WTC11 (cell line): ENCODE data around the gene ROBO2. TPM values are rescaled to one million over a fixed set of nuclear protein-coding genes. Genes with fewer than 3 reads are reported as not detected.

Source experiments
- ATAC-seq: fragments of 200-7000 bp; cut with Tn5 transposase; 2 replicates; pipeline ENCODE4 v1.10.0; 2021; ENCODE audit warnings: mild to moderate bottlenecking, moderate library complexity
- CTCF ChIA-PET: fragments of 300-600 bp; sonication (Branson Sonifier 250); formaldehyde crosslinking; loops from one replicate; lab custom pipeline; 2021; ENCODE audit warnings: antibody characterized with exemption; lab: Charles Lee
- POLR2A ChIA-PET: fragments of 350-600 bp; sonication (Branson Sonifier 250); formaldehyde crosslinking; loops from one replicate; lab custom pipeline; 2021; ENCODE audit warnings: antibody characterized with exemption; lab: Charles Lee
- DNase-seq: peaks from one replicate; pipeline ENCODE4 v3.0.0; 2021; ENCODE audit warnings: low spot score
- H3K27ac Mint-ChIP-seq: 2 replicates; pipeline ENCODE4 v1.8.0; 2021; ENCODE audit warnings: mixed read lengths
- H3K27me3 Mint-ChIP-seq: 2 replicates; pipeline ENCODE4 v1.8.0; 2021; ENCODE audit warnings: low read depth, mild to moderate bottlenecking, moderate library complexity, mixed read lengths
- H3K36me3 Mint-ChIP-seq: 2 replicates; pipeline ENCODE4 v1.8.0; 2021; ENCODE audit warnings: mixed read lengths
- H3K4me1 Mint-ChIP-seq: 2 replicates; pipeline ENCODE4 v1.8.0; 2022; ENCODE audit warnings: mixed read lengths
- H3K4me3 Mint-ChIP-seq: 2 replicates; pipeline ENCODE4 v1.8.0; 2021; ENCODE audit warnings: mild to moderate bottlenecking, moderate library complexity, mixed read lengths
- H3K9me3 Mint-ChIP-seq: 2 replicates; pipeline ENCODE4 v1.8.0; 2021; ENCODE audit warnings: mixed read lengths
- ATF1 ChIP-seq: sonication (generic); formaldehyde crosslinking; IDR thresholded peaks from 2 replicates; pipeline ENCODE4 v1.8.1; 2023; ENCODE audit warnings: mild to moderate bottlenecking, moderate library complexity, missing genetic modification reagents
- ELF4 ChIP-seq: sonication (generic); formaldehyde crosslinking; IDR thresholded peaks from 2 replicates; pipeline ENCODE4 v1.8.1; 2022; ENCODE audit warnings: low read depth, mild to moderate bottlenecking, moderate library complexity, missing genetic modification reagents
- FOXJ3 ChIP-seq: sonication (generic); formaldehyde crosslinking; IDR thresholded peaks from 2 replicates; pipeline ENCODE4 v1.9.0; 2021; ENCODE audit warnings: missing genetic modification reagents, mild to moderate bottlenecking, borderline replicate concordance
- FOXP1 ChIP-seq: sonication (generic); formaldehyde crosslinking; IDR thresholded peaks from 2 replicates; pipeline ENCODE4 v1.8.0; 2022; ENCODE audit warnings: missing genetic modification reagents, mild to moderate bottlenecking, moderate library complexity, borderline replicate concordance
- GRHL2 ChIP-seq: fragments of 250-450 bp; sonication (Bioruptor Pico); IDR thresholded peaks from 2 replicates; pipeline ENCODE4 v1.8.0; 2022; ENCODE audit warnings: mild to moderate bottlenecking, moderate library complexity; ENCODE audit not compliant: insufficient replicate concordance, severe bottlenecking
- JUN ChIP-seq: sonication (generic); formaldehyde crosslinking; IDR thresholded peaks from 2 replicates; pipeline ENCODE4 v1.8.0; 2023; ENCODE audit warnings: mild to moderate bottlenecking, missing genetic modification reagents
- NFE2L1 ChIP-seq: sonication (generic); formaldehyde crosslinking; IDR thresholded peaks from 2 replicates; pipeline ENCODE4 v1.8.1; 2023; ENCODE audit warnings: missing genetic modification reagents
- SMAD3 ChIP-seq: sonication (generic); formaldehyde crosslinking; IDR thresholded peaks from 2 replicates; pipeline ENCODE4 v1.8.0; 2022; ENCODE audit warnings: missing genetic modification reagents, mild to moderate bottlenecking, borderline replicate concordance
- SP1 ChIP-seq: sonication (generic); formaldehyde crosslinking; conservative IDR thresholded peaks from 2 replicates; pipeline ENCODE4 v1.8.1; 2022; ENCODE audit warnings: missing genetic modification reagents
- TEAD4 ChIP-seq: sonication (generic); formaldehyde crosslinking; IDR thresholded peaks from 2 replicates; pipeline ENCODE4 v1.8.0; 2022; ENCODE audit warnings: mild to moderate bottlenecking, missing genetic modification reagents
- TP53 ChIP-seq: sonication (generic); formaldehyde crosslinking; IDR thresholded peaks from 2 replicates; pipeline ENCODE4 v1.8.1; 2023; ENCODE audit warnings: mild to moderate bottlenecking, missing genetic modification reagents
- ZBTB21 ChIP-seq: sonication (generic); formaldehyde crosslinking; IDR thresholded peaks from 2 replicates; pipeline ENCODE4 v1.8.1; 2023; ENCODE audit warnings: mild to moderate bottlenecking, missing genetic modification reagents, borderline replicate concordance
- ZNF138 ChIP-seq: sonication (generic); formaldehyde crosslinking; conservative IDR thresholded peaks from 2 replicates; pipeline ENCODE4 v1.8.1; 2022; ENCODE audit warnings: mild to moderate bottlenecking, moderate library complexity, missing genetic modification reagents
- ZNF219 ChIP-seq: sonication (generic); formaldehyde crosslinking; IDR thresholded peaks from 2 replicates; pipeline ENCODE4 v1.8.0; 2023; ENCODE audit warnings: missing genetic modification reagents, mild to moderate bottlenecking, borderline replicate concordance
- ZNF317 ChIP-seq: sonication (generic); formaldehyde crosslinking; IDR thresholded peaks from 2 replicates; pipeline ENCODE4 v1.8.1; 2023; ENCODE audit warnings: low read depth, mild to moderate bottlenecking, moderate library complexity, missing genetic modification reagents, borderline replicate concordance
- ZNF396 ChIP-seq: fragments of 250-450 bp; sonication (Bioruptor Pico); IDR thresholded peaks from 2 replicates; pipeline ENCODE4 v1.8.0; 2021; ENCODE audit warnings: mild to moderate bottlenecking, moderate library complexity, borderline replicate concordance
- ZNF423 ChIP-seq: fragments of 250-450 bp; sonication (Bioruptor Pico); IDR thresholded peaks from 2 replicates; pipeline ENCODE4 v2.1.2; 2022; ENCODE audit warnings: mild to moderate bottlenecking, moderate library complexity
- total RNA-seq: library from RNA; stranded (reverse); gene quantifications from 3 replicates; pipeline ENCODE4 v1.2.3, GENCODE V29; 2021
- TF ChIP-seq, protein P1 (sequence below): sonication (generic); formaldehyde crosslinking; IDR thresholded peaks from 2 replicates; pipeline ENCODE4 v1.8.0; 2022; ENCODE audit warnings: mild to moderate bottlenecking, missing genetic modification reagents
- TF ChIP-seq, protein P2 (sequence below): sonication (generic); formaldehyde crosslinking; IDR thresholded peaks from 2 replicates; pipeline ENCODE4 v1.8.1; 2023; ENCODE audit warnings: mild to moderate bottlenecking, missing genetic modification reagents
- TF ChIP-seq, protein P3 (sequence below): fragments of 200-600 bp; IDR thresholded peaks from 2 replicates; pipeline ENCODE4 v1.8.0; 2022; ENCODE audit warnings: antibody characterized with exemption
- TF ChIP-seq, protein P4 (sequence below): sonication (generic); formaldehyde crosslinking; IDR thresholded peaks from 2 replicates; pipeline ENCODE4 v1.8.1; 2022; ENCODE audit warnings: mild to moderate bottlenecking, moderate library complexity, missing genetic modification reagents
- TF ChIP-seq, protein P5 (sequence below): sonication (generic); formaldehyde crosslinking; IDR thresholded peaks from 2 replicates; pipeline ENCODE4 v1.8.0; 2023; ENCODE audit warnings: missing genetic modification reagents, mild to moderate bottlenecking, borderline replicate concordance

ROBO2 gene
- total RNA-seq, 1 experiment from 2014 or later = 11.7 TPM

DNA sequence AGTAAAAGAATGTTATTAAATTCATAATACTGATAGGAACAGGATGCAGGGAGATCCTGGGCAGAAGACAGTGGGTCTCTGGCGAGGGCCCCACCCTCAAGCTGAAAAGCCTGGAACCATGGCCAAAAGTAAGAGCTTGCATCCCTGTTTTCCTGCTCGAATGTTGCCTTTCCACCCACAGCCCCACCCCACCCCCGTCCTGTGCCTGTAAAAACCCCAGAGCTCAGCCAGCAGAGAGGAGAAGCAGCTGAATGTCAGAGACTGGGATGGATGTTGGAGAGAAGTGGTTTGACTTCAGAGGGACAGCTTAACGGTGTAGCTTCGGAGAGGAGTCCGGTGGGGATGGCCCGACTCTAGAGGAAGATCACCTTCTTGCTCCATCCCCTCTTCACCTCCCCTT, 207.9 kb downstream of the ROBO2 start:
- ChIA-PET CTCF (interaction anchor here (1.2 to 1.6 kb wide), 2 partner anchors 15 to 209 kb away, joined by 3 to 8 read pairs; partner anchors contain the start of gene ROBO2), POLR2A (no interaction called here)
- no peak overlapping the region for H3K27ac Mint-ChIP-seq
- peaks cover 5% of the 10 kb centered on the region for H3K36me3 Mint-ChIP-seq
- H3K27me3 Mint-ChIP-seq = no peaks in the 10 kb centered on the region
- no peak for DNase-seq
- no peak for TF ChIP-seq SP1
- TF ChIP-seq ATF1 (CRISPR knock-in tag) = no peak
- no peak for TF ChIP-seq ELF4 (CRISPR knock-in tag)
- TF ChIP-seq FOXJ3 (CRISPR knock-in tag) = no peak
- TF ChIP-seq TEAD4 (CRISPR knock-in tag) = no peak
- TF ChIP-seq, protein P1, sequence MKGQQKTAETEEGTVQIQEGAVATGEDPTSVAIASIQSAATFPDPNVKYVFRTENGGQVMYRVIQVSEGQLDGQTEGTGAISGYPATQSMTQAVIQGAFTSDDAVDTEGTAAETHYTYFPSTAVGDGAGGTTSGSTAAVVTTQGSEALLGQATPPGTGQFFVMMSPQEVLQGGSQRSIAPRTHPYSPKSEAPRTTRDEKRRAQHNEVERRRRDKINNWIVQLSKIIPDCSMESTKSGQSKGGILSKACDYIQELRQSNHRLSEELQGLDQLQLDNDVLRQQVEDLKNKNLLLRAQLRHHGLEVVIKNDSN = no peak
- TF ChIP-seq, protein P2, sequence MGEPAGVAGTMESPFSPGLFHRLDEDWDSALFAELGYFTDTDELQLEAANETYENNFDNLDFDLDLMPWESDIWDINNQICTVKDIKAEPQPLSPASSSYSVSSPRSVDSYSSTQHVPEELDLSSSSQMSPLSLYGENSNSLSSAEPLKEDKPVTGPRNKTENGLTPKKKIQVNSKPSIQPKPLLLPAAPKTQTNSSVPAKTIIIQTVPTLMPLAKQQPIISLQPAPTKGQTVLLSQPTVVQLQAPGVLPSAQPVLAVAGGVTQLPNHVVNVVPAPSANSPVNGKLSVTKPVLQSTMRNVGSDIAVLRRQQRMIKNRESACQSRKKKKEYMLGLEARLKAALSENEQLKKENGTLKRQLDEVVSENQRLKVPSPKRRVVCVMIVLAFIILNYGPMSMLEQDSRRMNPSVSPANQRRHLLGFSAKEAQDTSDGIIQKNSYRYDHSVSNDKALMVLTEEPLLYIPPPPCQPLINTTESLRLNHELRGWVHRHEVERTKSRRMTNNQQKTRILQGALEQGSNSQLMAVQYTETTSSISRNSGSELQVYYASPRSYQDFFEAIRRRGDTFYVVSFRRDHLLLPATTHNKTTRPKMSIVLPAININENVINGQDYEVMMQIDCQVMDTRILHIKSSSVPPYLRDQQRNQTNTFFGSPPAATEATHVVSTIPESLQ (CRISPR knock-in tag) = no peak
- no peak for TF ChIP-seq ZNF396 (CRISPR knock-in tag)
- TF ChIP-seq GRHL2 (CRISPR knock-in tag) = no peak
- ATAC-seq = peak; percentile 63; the same call in 1 of the 2 replicates
- peaks cover 31% of the 10 kb centered on the region for H3K4me1 Mint-ChIP-seq
- no peak overlapping the region for H3K4me3 Mint-ChIP-seq
- peaks cover 11% of the 10 kb centered on the region for H3K9me3 Mint-ChIP-seq

DNA sequence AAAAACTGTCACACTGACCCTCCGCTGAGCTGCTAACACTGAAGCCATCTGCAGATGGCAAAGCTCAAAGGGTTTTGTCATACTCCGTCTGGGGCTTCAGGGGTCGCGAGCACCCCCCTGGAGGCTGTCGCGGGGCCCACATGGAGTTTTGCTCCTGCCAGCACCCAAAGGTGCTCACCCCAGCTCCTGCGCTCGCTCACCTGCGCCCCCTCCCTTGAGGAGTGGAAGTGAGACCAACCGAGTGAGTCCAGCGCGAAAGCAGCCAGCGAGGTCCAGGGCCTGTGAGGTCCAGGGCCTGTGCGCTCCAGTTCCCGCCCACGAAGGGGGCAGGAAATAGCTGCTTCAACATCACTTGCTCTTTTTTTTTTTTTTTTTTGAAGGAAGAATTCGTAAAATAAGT, 208.5 kb downstream of the ROBO2 start:
- Mint-ChIP-seq H3K4me3 (no peak overlapping the region), H3K36me3 (peaks cover 5% of the 10 kb centered on the region), H3K9me3 (peaks cover 11% of the 10 kb centered on the region), H3K27ac (no peak overlapping the region)
- POLR2A ChIA-PET = no interaction called here
- peak; percentile 38 for ATAC-seq
- TF ChIP-seq, protein P3, sequence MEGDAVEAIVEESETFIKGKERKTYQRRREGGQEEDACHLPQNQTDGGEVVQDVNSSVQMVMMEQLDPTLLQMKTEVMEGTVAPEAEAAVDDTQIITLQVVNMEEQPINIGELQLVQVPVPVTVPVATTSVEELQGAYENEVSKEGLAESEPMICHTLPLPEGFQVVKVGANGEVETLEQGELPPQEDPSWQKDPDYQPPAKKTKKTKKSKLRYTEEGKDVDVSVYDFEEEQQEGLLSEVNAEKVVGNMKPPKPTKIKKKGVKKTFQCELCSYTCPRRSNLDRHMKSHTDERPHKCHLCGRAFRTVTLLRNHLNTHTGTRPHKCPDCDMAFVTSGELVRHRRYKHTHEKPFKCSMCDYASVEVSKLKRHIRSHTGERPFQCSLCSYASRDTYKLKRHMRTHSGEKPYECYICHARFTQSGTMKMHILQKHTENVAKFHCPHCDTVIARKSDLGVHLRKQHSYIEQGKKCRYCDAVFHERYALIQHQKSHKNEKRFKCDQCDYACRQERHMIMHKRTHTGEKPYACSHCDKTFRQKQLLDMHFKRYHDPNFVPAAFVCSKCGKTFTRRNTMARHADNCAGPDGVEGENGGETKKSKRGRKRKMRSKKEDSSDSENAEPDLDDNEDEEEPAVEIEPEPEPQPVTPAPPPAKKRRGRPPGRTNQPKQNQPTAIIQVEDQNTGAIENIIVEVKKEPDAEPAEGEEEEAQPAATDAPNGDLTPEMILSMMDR = no peak
- TF ChIP-seq ZNF423 (CRISPR knock-in tag) = peak; percentile 86; the same call in 1 of the 2 replicates
- TF ChIP-seq, all 79 proteins: peak for 1
- CTCF ChIA-PET = interaction anchor here (1.2 to 1.6 kb wide), 2 partner anchors 14 to 210 kb away, joined by 3 to 8 read pairs; partner anchors contain the start of gene ROBO2
- no peak for DNase-seq
- Mint-ChIP-seq H3K27me3 (no peaks in the 10 kb centered on the region), H3K4me1 (peaks cover 31% of the 10 kb centered on the region)

DNA sequence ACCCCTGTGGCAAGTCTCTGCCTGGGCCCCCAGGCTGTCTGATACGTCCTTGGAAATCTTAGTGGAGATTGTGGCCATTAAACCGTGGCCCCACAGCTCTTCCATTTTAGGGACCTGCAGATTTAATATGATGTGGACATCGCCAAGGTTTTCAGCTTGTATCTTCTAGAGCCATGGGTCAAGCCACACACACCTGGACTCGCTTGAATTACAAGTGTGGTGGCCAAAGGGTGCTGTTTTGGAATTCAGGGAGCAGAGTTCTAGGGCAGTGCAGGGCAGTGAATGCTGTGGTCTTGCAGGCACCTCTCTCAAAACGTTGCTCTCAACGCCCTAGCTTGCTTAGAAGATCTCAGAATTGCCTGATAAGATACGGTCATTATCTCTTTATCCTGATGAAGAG, 211.2 kb downstream of the ROBO2 start:
- H3K27me3 Mint-ChIP-seq = no peaks in the 10 kb centered on the region
- no peak overlapping the region for H3K27ac Mint-ChIP-seq
- CTCF ChIA-PET = interaction anchor here (0.6 to 1.5 kb wide), 4 partner anchors 69 to 568 kb away, joined by 3 to 8 read pairs (median 4); no protein-coding TSS in a partner anchor
- TF ChIP-seq, protein P4, sequence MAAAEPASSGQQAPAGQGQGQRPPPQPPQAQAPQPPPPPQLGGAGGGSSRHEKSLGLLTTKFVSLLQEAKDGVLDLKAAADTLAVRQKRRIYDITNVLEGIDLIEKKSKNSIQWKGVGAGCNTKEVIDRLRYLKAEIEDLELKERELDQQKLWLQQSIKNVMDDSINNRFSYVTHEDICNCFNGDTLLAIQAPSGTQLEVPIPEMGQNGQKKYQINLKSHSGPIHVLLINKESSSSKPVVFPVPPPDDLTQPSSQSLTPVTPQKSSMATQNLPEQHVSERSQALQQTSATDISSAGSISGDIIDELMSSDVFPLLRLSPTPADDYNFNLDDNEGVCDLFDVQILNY (CRISPR knock-in tag) = no peak
- no peak for TF ChIP-seq ZNF138
- TF ChIP-seq ZNF317 (CRISPR knock-in tag) = no peak
- TF ChIP-seq NFE2L1 (CRISPR knock-in tag) = no peak
- no peak for TF ChIP-seq SMAD3 (CRISPR knock-in tag)
- no peak for TF ChIP-seq FOXP1
- TF ChIP-seq, protein P5, sequence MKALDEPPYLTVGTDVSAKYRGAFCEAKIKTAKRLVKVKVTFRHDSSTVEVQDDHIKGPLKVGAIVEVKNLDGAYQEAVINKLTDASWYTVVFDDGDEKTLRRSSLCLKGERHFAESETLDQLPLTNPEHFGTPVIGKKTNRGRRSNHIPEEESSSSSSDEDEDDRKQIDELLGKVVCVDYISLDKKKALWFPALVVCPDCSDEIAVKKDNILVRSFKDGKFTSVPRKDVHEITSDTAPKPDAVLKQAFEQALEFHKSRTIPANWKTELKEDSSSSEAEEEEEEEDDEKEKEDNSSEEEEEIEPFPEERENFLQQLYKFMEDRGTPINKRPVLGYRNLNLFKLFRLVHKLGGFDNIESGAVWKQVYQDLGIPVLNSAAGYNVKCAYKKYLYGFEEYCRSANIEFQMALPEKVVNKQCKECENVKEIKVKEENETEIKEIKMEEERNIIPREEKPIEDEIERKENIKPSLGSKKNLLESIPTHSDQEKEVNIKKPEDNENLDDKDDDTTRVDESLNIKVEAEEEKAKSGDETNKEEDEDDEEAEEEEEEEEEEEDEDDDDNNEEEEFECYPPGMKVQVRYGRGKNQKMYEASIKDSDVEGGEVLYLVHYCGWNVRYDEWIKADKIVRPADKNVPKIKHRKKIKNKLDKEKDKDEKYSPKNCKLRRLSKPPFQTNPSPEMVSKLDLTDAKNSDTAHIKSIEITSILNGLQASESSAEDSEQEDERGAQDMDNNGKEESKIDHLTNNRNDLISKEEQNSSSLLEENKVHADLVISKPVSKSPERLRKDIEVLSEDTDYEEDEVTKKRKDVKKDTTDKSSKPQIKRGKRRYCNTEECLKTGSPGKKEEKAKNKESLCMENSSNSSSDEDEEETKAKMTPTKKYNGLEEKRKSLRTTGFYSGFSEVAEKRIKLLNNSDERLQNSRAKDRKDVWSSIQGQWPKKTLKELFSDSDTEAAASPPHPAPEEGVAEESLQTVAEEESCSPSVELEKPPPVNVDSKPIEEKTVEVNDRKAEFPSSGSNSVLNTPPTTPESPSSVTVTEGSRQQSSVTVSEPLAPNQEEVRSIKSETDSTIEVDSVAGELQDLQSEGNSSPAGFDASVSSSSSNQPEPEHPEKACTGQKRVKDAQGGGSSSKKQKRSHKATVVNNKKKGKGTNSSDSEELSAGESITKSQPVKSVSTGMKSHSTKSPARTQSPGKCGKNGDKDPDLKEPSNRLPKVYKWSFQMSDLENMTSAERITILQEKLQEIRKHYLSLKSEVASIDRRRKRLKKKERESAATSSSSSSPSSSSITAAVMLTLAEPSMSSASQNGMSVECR (CRISPR knock-in tag) = no peak
- TF ChIP-seq ZNF219 (CRISPR knock-in tag) = no peak
- TF ChIP-seq ZBTB21 (CRISPR knock-in tag) = no peak
- no peak for TF ChIP-seq JUN
- no peak for TF ChIP-seq TP53

More for the DNA sequence above, 211.2 kb downstream of the ROBO2 start:
- ATAC-seq = no peak
- no peaks in the 10 kb centered on the region for H3K9me3 Mint-ChIP-seq
- no peaks in the 10 kb centered on the region for H3K36me3 Mint-ChIP-seq
- POLR2A ChIA-PET = no interaction called here
- H3K4me1 Mint-ChIP-seq = peaks cover 29% of the 10 kb centered on the region
- DNase-seq = no peak
- no peak overlapping the region for H3K4me3 Mint-ChIP-seq
